HG02798 (cell line): ENCODE measurements around the gene GLUD2.

ENCODE experiments used
- ATAC-seq: cut with Tn5 transposase; IDR thresholded peaks from one replicate; pipeline ENCODE4 v1.9.1; 2021; ENCODE audit warnings: mild to moderate bottlenecking; ENCODE audit not compliant: unreplicated experiment, poor library complexity

GLUD2 gene

GRCh38 chrX:121093011-121093410 is 45.6 kb downstream of the GLUD2 start:
- ATAC-seq = no peak
